HL-60/S4 (cell line): ENCODE data around the gene BAZ1B.
"Not testable (repeated sequence)": the region's sequence is repeated elsewhere in the genome, so short reads cannot be mapped to it uniquely, and the experiment has no call there.

ENCODE experiments used
- in situ Hi-C: fragments of 300-500 bp; cut with MboI; formaldehyde crosslinking; loops from 2 replicates; pipeline ENCODE4 v1.14.3; 2022; ENCODE audit warnings: low sequenced_read_pairs

Gene BAZ1B

DNA sequence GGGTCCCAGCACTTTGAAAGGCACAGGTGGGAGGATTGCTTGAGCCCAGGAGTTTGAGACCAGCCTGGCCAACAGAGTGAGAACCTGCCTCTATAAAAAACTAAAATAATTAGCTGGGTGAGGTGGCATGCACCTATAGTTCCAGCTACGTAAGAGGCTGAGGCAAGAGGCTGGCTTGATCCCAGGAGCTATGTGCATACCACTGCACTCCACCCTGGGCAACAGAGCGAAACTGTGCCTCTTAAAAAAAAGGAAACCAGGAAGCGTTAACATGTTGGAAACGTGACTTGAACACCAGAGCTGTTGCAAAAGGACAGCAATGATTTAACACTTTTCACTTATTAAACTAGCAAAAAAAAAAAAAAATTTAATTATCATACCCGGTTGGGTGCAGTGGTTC is 12.6 kb downstream of the BAZ1B start:
- in situ Hi-C loops, result no loop called here

- in situ Hi-C loops, result no loop called here
Measured at GRCh38 chr7:73507556-73507955, 14.5 kb downstream of the BAZ1B start.

DNA sequence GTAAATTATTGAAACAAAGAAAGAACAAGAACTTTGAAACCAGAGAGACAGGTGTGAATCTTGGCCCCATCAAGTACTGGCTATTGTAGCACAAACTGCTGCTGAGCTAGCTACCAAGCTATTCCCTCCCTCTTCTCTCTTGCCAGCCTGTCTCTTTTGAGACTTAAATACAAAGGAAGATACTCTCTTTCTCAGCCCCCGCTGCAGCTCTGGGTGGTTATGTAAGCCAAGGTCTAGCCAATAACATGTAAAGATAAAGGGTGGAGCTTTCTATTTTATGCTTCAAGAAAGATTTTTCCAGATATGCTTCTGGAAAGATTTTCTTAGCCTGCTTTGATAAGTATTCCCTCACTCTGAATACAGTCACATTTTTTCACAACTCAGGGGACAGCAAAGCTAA is 17.2 kb downstream of the BAZ1B start:
- in situ Hi-C loops, result no loop called here

DNA sequence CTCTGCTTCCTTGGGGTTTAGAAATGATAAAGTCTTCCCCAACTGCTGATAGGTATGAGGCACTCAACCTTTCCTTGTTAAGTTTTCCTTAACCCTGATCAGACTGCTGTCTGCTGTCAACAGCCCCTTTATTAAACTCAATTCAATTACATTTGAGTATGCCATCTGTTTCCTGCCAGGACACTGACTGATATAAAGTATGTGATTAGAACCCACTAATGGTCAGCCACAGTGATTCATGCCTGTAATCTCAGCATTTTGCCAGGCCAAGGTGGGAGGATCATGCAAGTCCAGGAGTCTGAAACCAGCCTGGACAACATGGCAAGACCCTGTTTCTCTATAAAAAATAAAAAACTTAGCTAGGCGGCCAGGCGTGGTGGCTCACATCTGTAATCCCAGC is 18.1 kb downstream of the BAZ1B start:
- in situ Hi-C loops, result no loop called here

GRCh38 chr7:73503229-73503628 is 18.9 kb downstream of the BAZ1B start:
- in situ Hi-C loops, result no loop called here

GRCh38 chr7:73496626-73497025 is 25.5 kb downstream of the BAZ1B start:
- in situ Hi-C loops, result no loop called here

DNA sequence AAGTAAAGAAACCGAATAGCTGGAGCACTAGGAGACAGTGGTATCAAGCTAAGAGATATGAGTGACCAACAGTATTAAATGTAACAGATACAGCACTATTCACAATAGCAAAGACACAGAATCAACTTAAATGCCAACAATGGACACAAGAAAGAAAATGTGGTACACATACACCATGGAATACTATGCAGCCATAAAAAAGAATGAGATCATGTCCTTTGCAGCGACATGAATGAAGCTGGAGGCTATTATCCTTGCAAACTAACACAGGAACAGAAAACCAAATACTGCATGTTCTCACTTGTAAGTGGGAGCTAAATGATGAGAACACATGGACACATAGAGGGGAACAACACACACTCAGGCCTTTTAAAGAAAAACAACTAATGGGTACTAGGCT is 26.6 kb downstream of the BAZ1B start:
- in situ Hi-C loops, result not testable (repeated sequence)

- in situ Hi-C loops, result no loop called here
Measured at GRCh38 chr7:73489976-73490375, 32.1 kb downstream of the BAZ1B start.

- in situ Hi-C loops, result no loop called here
Measured at GRCh38 chr7:73487486-73487885, 34.6 kb downstream of the BAZ1B start.

DNA sequence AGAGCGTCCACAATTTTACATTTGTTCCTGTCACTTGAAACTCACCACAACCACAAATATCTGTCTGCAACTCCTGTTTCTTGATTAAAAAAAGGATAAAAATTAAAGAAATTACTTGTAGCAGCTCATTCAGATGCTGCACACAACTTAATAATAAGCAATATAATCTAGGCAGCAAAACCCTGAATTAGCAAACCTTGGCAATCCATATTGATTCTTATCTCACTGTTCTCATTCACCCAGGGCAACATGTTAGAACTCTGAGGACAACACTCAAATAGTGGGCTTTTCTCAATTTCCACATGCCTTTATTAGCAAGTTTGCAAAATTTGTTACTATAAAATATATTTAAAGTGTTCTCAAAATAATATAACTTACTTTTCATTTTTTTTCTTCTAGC is 38.9 kb downstream of the BAZ1B start:
- in situ Hi-C loops, result no loop called here

- in situ Hi-C loops, result no loop called here
Measured at GRCh38 chr7:73482746-73483145, 39.3 kb downstream of the BAZ1B start.

- in situ Hi-C loops, result not testable (repeated sequence)
Measured at GRCh38 chr7:73481521-73481920, 40.6 kb downstream of the BAZ1B start.

- in situ Hi-C loops, result no loop called here
Measured at GRCh38 chr7:73478549-73478948, 43.5 kb downstream of the BAZ1B start.

GRCh38 chr7:73477376-73477775 is 44.7 kb downstream of the BAZ1B start:
- in situ Hi-C loops, result no loop called here

- in situ Hi-C loops, result no loop called here
Measured at GRCh38 chr7:73470208-73470607, 51.9 kb downstream of the BAZ1B start.

DNA sequence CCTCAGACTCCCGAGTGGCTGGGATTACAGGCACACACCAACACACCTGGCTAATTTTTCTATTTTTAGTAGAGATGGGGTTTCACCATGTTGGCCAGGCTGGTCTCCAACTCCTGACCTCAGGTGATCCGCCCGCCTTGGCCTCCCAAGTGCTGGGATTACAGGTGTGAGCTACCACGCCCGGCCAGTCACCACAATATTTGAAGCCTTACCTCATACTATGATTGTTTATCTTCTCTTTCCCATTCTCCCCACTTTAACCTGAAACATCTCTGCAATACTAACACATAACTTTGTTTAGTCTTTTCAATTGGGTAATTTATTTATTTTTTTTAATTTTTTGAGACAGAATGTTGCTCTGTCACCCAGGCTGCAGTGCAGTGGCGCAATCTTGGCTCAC is 55.0 kb downstream of the BAZ1B start:
- in situ Hi-C loops, result not testable (repeated sequence)

DNA sequence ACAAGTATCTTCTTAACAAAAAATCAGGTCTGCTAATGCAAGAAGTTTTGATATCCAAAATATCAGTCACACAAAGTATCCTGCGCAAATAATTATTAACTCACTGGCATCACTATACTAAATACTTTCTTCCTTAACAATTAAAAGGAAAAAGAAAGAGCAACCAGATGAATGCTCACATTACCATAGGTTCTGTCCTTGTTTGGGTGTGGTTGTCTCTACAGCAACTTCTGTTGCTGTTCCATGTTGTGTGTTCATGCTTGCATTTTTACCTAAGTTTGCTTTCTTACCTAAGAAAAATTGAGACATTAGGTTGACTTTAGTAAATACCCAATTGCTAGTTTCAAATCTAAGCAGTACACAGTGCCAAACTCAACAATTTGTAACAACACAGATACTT is 56.0 kb downstream of the BAZ1B start:
- in situ Hi-C loops, result no loop called here

DNA sequence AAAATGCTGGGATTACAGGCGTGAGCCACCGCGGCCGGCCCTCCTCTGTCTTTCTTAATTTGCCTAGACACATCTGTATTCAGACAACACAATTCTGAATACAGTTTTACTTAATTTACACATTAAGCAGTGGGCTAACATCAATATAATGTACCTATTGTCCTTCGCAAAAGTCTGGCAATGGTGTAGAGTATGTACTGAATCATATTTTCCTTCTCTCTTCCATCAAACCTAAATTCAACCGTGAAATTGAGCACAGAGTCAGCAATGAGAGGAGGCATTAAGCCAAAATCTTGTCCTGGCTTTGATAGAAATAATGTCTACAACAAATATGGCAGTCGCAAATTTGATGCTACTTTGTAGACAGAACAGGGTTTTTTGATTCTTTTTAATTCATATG is 58.1 kb downstream of the BAZ1B start:
- in situ Hi-C loops, result no loop called here

GRCh38 chr7:73463260-73463659 is 58.8 kb downstream of the BAZ1B start:
- in situ Hi-C loops, result no loop called here

DNA sequence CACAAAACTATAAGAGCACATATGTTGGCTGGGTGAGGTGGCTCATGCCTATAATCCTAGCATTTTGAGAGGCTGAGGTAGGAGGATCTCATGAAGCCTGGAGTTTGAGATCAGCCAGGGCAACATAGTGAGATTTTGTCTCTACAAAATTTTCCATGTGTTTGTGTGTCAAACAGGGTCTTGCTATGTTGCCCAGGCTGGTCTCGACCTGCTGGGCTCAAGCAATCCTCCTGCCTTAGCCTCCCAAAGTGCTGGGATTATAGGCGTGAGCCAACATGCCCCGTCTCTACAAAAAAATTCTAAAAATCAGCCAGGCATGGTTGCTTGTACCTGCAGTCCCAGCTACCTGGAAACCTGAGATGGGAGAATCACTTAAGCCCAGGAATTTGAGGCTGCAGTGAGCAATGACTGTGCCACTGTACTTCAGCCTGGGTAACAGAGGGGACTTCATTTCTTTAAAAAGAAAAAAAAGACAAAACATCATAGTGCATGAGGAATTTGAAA is 60.3 kb downstream of the BAZ1B start:
- in situ Hi-C loops, result no loop called here

GRCh38 chr7:73454424-73454823 is 67.7 kb downstream of the BAZ1B start:
- in situ Hi-C loops, result no loop called here

GRCh38 chr7:73452999-73453635 is 69.0 kb downstream of the BAZ1B start:
- in situ Hi-C loops, result no loop called here

DNA sequence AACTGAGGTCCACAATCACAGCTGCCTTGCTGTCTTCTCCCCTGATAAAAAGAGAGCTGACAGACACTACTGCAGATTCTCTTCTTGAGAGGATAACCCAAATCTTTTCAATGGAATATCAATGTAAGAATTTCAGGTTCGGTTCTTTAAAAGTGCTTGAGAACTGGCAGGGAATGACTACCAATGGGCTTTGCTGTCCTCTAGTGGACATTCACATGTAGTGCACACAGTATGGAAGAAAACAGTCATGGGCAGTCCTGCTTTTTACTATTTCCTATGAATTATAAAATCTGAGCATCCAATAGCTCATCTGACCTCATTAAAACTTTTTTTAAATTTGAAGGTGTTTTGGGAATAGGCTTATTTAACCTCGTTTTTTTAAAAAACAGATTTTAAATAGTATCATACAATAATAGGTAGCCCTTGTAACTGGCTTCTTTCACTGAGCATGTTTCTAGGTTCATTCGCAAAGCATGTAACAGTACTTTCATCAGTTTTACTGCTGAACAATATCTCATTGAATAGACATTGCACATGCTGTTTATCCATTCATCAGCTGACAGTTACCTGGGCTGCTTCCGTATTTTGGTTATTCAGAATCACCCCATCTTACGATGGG is 70.2 kb downstream of the BAZ1B start:
- in situ Hi-C loops, result no loop called here
